Large intestine (tissue), 3 donors: Measurements from ENCODE around the gene MED9. TPM values are rescaled to one million over a fixed set of nuclear protein-coding genes. Genes with fewer than 3 reads are reported as not detected.
A peak's percentile ranks its signal among the peaks of the same experiment; 100 is the strongest.

Source experiments
- DNase-seq, 2 donors: peaks; one replicate each; pipeline versions ENCODE4 v3.0.0 to v3.0.0-alpha.2; 2013
- H3K27ac ChIP-seq: one replicate; pipeline ENCODE4 v1.5.1; 2013; ENCODE audit warnings: low read length
- H3K27me3 ChIP-seq: 2 replicates; pipeline ENCODE4 v1.6.1; 2013; ENCODE audit warnings: low read length; ENCODE audit not compliant: control insufficient read depth, insufficient read depth
- H3K36me3 ChIP-seq: 2 replicates; pipeline ENCODE4 v1.6.1; 2013; ENCODE audit warnings: low read length; ENCODE audit not compliant: control insufficient read depth, insufficient read depth
- H3K4me1 ChIP-seq: one replicate; pipeline ENCODE4 v1.6.1; 2013; ENCODE audit warnings: low read length; ENCODE audit not compliant: control insufficient read depth, insufficient read depth
- H3K4me3 ChIP-seq: one replicate; pipeline ENCODE4 v1.5.1; 2013; ENCODE audit warnings: low read length
- H3K9me3 ChIP-seq: one replicate; pipeline ENCODE4 v1.6.1; 2013; ENCODE audit warnings: mild to moderate bottlenecking, low read depth, low read length, moderate library complexity; ENCODE audit not compliant: control insufficient read depth
- WGBS: methylation state at CpG from one replicate; pipeline ENCODE4 v1.1.5; 2013; ENCODE audit warnings: low lambda C conversion rate; ENCODE audit not compliant: insufficient coverage; 5-methylcytosine and 5-hydroxymethylcytosine counted together
- polyA plus RNA-seq: library from polyadenylated mRNA; unstranded; fragments of 120-200 nt; gene quantifications from one replicate; pipeline ENCODE4 v1.2.1, GENCODE V29; 2013

MED9 gene
- polyA plus RNA-seq, 1 donor: 17.4 TPM

DNA sequence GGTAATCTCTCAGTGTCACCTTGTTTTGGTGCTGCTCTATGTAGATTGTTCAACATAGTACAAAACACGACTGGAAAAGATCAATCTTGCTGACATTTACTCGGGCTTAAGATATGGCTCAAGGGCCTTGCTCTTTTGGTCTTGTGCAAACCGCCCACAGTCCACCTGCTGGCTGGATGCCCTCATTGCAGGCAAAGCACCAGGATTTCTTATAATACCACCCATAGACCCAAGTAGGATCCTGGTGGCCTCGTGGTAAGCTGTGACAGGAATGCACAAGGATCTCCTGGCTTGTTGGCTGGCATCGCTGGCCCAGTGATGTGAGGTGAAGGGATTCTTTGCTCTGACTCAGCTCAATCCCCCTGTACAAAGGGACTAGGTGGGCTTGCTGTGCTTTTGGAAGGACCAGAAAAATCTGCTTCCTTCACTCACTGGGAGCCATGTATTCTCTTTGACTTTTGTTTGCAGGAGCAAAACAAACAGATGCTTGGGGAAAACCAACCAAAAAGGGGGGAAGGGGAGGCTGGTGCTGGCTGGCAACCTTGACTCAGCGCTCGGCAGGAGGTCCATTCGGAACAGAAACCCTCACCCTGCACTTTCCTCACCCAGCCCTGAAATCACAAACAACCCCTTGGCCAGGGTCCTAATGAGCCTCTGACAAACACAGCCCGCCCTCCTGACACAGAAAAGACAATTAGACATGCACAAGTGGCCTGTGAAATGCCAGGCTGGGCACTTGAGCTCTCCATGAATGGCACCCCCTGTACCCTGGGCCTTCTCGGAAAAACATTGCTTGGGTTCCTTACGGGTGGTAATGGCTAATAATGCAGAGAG is 36.6 kb upstream of the MED9 start:
- Histone ChIP-seq H3K27me3 (no peaks in the 10 kb centered on the region), H3K27ac (no peak overlapping the region), H3K4me3 (no peak overlapping the region), H3K4me1 (no peaks in the 10 kb centered on the region), H3K36me3 (no peaks in the 10 kb centered on the region), H3K9me3 (no peaks in the 10 kb centered on the region)
- DNase-seq: peak in 1 of 2 donors; percentile 37
- no CpG with 5 or more reads among the region's 11 CpGs for WGBS

DNA sequence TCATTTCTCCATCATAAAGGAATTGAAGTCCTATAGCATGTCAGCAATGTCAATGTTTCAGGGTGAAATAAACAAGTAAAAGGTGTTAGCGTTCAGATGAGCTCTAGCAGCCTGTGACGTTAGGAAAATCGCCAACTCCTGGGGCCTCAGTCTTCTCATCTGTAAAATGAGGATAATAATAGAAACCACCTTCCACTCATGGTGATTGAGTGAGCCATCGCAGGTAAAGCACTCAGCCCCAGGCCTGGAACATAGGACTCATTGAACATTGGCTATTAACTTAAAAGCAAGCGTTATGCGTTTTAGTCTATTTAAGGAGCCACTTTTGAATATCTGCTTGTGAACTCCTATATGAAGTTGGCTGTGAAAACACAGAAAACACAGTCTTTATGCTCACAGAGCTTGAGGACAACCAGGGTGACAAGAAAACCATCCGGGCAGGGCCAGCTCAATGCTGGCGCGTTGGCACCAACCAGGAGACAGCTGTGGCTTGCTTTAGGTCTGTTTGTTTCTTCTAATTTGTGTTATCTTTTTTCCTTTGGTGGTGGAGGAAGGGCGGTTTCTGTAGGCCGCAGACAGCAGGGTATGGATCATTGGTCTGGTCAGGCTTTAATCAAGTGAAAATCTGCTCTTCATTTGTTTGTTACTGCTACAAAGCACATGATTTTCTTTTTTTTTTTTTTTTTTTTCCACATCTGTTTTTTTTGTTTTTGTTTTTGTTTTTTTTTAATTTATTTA is 35.7 kb upstream of the MED9 start:
- DNase-seq: no peak
- no CpG with 5 or more reads among the region's 11 CpGs for WGBS
- Histone ChIP-seq H3K4me3 (no peak overlapping the region), H3K36me3 (no peaks in the 10 kb centered on the region), H3K9me3 (no peaks in the 10 kb centered on the region), H3K4me1 (no peaks in the 10 kb centered on the region), H3K27me3 (no peaks in the 10 kb centered on the region), H3K27ac (no peak overlapping the region)

DNA sequence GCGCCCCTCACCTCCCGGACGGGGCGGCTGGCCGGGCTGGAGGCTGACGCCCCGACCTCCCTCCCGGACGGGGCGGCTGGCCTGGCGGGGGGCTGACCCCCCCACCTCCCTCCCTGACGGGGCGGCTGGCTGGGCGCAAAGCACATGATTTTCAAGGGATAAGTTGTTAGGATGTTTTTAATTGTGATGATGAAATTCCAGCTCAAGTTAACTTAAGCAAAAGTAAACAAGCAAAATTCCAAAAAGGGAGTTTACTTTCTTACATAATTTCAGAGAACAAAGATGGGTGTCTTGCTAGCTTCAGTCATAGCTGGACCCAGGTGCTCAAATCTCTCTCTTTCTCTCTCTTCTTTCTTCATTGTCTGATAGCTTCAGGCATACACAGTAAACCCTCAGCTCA is 33.6 kb upstream of the MED9 start:
- H3K9me3 ChIP-seq: no peaks in the 10 kb centered on the region
- no peaks in the 10 kb centered on the region for H3K4me1 ChIP-seq
- H3K27me3 ChIP-seq: no peaks in the 10 kb centered on the region
- no peaks in the 10 kb centered on the region for H3K36me3 ChIP-seq
- no CpG with 5 or more reads among the region's 14 CpGs for WGBS
- H3K27ac ChIP-seq: no peak overlapping the region
- DNase-seq: no peak
- no peak overlapping the region for H3K4me3 ChIP-seq

DNA sequence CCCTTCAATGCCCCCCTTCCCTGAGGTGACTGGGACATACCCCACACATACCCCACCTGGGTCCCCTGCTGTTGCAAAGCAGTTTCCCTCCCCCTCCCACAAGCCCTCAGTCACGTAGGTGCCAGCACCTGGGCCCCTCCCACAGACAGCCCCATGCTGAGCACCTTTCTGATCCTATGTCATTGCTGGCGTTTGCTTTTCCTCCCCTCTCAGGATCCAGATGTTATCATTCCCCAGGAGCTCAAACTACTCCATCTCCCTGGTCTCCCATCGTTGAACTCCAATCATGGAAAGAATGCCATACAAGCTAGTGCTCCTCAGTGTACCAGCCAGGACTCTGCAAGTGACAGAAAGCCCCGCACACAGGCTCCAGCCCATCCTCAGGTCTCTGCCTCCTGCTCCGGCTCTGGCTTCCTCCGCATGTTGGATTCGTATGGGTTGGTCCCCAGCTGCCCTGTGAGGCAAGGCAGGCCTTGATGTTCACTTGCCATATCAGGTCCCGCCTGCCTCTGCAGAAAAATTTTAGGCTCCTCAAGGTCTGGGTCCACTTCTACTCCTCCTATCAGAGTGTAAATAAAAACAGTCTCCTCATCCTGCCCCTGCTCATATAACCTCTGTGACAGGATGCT is 31.4 kb upstream of the MED9 start:
- H3K36me3 ChIP-seq: no peaks in the 10 kb centered on the region
- no peaks in the 10 kb centered on the region for H3K9me3 ChIP-seq
- H3K27ac ChIP-seq: no peak overlapping the region
- no peaks in the 10 kb centered on the region for H3K4me1 ChIP-seq
- no peak overlapping the region for H3K4me3 ChIP-seq
- WGBS: 80% methylated on average over 1 of the region's 8 CpGs
- DNase-seq: no peak
- no peaks in the 10 kb centered on the region for H3K27me3 ChIP-seq

DNA sequence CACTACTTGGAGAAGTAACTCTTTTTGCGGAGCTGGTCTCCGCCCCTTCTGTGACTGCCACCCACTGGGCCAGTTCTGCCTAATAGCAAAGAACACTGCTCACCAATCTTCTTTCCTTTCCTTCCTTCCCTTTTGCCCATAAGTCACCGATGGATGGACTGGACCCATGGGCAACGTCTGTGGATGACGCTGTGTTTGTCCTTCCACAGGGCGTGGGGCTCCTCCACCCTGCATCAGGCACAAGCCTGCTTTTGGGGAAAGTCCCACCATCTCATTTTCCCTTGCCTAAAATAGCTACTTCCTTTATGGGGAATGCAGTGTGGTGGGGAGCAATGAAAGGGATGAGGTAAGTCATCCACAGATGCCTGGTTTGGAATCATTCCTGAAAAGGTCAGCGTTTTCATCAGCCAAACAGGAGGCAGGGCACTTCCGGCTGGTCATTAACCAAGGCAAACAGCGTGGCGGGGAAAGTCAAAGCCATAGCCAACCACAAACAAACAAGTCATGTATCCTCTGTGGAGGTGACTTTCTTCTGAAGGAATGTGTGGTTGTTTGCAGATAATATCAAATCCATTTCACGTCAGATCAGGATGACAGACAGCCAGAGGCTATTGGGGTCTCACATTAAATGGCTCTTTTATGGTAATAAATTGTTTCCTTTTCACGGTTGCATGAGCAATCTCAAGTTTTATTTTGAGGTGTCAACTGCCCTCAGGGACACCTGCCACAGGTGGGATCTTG is 30.7 kb upstream of the MED9 start:
- Histone ChIP-seq H3K9me3 (no peaks in the 10 kb centered on the region), H3K4me3 (no peak overlapping the region), H3K27ac (no peak overlapping the region), H3K27me3 (no peaks in the 10 kb centered on the region), H3K4me1 (no peaks in the 10 kb centered on the region), H3K36me3 (no peaks in the 10 kb centered on the region)
- DNase-seq: peak in 1 of 2 donors; percentile 34
- WGBS: no CpG with 5 or more reads among the region's 12 CpGs

DNA sequence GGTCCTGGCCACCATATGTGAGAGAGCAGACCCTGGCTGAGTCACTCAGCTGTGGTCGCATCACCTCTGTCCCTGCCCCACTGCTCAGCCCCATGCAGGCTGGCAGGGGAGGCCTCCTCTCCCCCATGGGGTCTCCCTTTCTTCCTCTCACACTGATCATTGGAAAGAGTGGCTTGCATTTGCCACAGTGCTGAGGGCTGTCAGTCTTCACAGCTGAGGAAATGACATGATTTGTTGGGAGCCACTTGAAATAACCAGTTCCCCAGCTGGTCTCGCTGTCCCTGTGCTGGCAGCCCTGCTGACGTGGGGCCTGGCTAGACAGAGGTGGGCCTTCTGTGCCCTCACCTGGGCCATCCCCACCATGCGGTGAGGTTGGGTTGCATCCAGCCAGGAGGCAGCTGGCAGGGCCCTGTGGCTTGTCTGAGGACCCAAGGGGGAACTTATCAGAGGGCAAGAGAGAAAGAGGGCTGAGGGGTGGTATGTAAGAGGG is 30.1 kb upstream of the MED9 start:
- no peak overlapping the region for H3K27ac ChIP-seq
- no CpG with 5 or more reads among the region's 4 CpGs for WGBS

DNA sequence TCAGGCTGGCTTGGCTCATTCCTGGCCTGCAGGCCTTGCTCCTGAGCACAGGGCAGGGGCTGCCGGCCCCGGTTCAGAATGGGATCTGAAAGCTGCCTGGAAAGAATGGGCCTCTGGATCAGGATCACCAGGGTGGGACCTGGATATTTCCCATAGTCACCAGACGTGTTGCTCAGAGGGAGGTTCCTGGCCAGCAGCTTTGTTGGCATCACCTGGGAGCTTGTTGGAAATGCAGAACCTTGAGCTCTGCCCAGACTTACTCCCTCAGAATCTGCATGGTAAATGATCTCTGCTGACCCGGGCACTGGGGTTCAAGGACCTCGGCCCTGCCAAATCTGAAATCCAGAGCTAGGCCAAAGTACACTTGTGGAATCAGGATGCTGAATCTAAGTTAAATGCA is 29.5 kb upstream of the MED9 start:
- Histone ChIP-seq H3K36me3 (no peaks in the 10 kb centered on the region), H3K9me3 (no peaks in the 10 kb centered on the region), H3K27ac (no peak overlapping the region), H3K4me3 (no peak overlapping the region), H3K27me3 (no peaks in the 10 kb centered on the region), H3K4me1 (no peaks in the 10 kb centered on the region)
- DNase-seq: no peak
- WGBS: no CpG with 5 or more reads among the region's 5 CpGs

More for the DNA sequence above, 30.1 kb upstream of the MED9 start:
- H3K9me3 ChIP-seq: no peaks in the 10 kb centered on the region
- no peak for DNase-seq
- no peaks in the 10 kb centered on the region for H3K36me3 ChIP-seq
- H3K27me3 ChIP-seq: no peaks in the 10 kb centered on the region
- no peaks in the 10 kb centered on the region for H3K4me1 ChIP-seq
- H3K4me3 ChIP-seq: no peak overlapping the region

DNA sequence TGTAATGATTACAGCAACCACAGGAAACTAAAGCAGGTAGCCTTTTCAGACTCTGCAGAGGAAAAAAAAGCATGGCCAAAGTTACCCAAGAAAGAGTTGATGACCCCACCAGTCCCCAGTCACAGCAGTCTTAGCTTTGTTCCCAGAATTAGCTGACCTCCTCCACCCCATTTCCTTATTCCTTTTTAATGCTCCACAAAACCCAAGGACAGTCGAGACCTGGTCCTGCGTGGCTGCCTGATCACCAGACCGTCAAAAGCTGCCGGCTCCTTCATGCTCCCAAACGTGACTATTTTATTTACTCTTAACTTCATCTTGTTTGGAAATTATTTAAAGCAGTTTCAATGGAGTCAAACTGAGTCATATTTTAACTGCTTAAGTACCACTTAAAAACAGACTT is 28.7 kb upstream of the MED9 start:
- Histone ChIP-seq H3K36me3 (no peaks in the 10 kb centered on the region), H3K9me3 (no peaks in the 10 kb centered on the region), H3K4me1 (no peaks in the 10 kb centered on the region), H3K4me3 (no peak overlapping the region), H3K27me3 (no peaks in the 10 kb centered on the region), H3K27ac (no peak overlapping the region)
- DNase-seq: no peak
- WGBS: no CpG with 5 or more reads among the region's 5 CpGs

DNA sequence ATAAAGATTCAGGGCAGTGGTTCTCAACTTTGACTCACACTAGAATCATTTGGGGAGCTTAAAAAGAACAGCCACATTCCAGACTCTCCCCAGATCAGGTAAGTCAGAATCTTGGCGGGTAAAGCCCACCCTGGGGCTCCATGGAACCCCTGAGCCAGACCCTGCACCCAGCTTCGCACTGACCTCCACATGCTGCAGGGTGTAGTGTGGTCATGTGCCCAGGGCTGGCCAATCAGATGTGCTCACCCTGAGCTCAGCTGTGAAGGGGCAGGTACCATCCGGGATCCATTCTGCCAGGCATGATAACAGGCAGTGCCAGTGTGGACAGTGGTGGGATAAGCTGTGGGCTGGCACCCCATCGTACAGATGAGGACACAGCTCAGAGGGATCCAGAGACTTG is 28.1 kb upstream of the MED9 start:
- no peak for DNase-seq
- Histone ChIP-seq H3K9me3 (no peaks in the 10 kb centered on the region), H3K36me3 (no peaks in the 10 kb centered on the region), H3K4me3 (no peak overlapping the region), H3K27ac (no peak overlapping the region), H3K4me1 (no peaks in the 10 kb centered on the region), H3K27me3 (no peaks in the 10 kb centered on the region)
- no CpG with 5 or more reads among the region's 4 CpGs for WGBS

DNA sequence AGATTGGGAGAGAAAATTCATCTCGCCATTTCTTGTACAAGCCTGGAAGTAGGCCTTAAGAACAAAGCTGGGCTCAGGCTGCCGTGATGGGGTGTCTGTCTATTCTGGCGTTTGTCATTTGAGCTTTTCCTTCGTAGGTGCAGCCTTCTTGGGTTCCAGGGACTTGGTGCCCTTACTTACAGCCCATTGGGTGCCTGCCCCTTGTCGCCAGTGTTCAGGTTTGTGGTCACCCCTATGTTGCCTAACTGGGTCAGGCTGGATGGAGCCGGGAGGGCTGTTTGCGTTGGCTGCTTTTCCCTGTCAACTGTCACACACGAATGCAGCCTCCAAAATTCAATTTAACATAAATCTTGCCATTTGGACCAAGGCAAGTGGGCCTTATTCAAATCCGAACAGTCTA is 23.7 kb upstream of the MED9 start:
- Histone ChIP-seq H3K36me3 (no peaks in the 10 kb centered on the region), H3K27me3 (no peaks in the 10 kb centered on the region), H3K27ac (no peak overlapping the region), H3K4me3 (no peak overlapping the region), H3K4me1 (peaks cover 3% of the 10 kb centered on the region), H3K9me3 (peaks cover 2% of the 10 kb centered on the region)
- DNase-seq: no peak
- WGBS: no CpG with 5 or more reads among the region's 9 CpGs
